Epidermal melanocyte (primary cell): ENCODE data around the gene IZUMO4.

ENCODE experiments used
- DNase-seq: peaks from one replicate; pipeline ENCODE4 v3.0.0; 2011; ENCODE audit warnings: low spot score; ENCODE audit not compliant: insufficient read length

The IZUMO4 gene

GRCh38 chr19:2103045-2103707 is 6.5 kb downstream of the IZUMO4 start:
- no peak for DNase-seq

GRCh38 chr19:2108251-2109016 is 11.7 kb downstream of the IZUMO4 start:
- no peak for DNase-seq

- no peak for DNase-seq
These were observed 12.5 kb downstream of the IZUMO4 start for GRCh38 chr19:2109046-2109864.

- no peak for DNase-seq
These were observed 14.1 kb downstream of the IZUMO4 start for GRCh38 chr19:2110822-2111221.

- no peak for DNase-seq
These were observed 14.7 kb downstream of the IZUMO4 start for GRCh38 chr19:2111425-2111824.

GRCh38 chr19:2111886-2112285 is 15.2 kb downstream of the IZUMO4 start:
- DNase-seq: no peak

GRCh38 chr19:2112516-2113320 is 16.0 kb downstream of the IZUMO4 start:
- DNase-seq: no peak

GRCh38 chr19:2113439-2114211 is 16.9 kb downstream of the IZUMO4 start:
- no peak for DNase-seq

- no peak for DNase-seq
These were observed 17.5 kb downstream of the IZUMO4 start for GRCh38 chr19:2114218-2114617.

- no peak for DNase-seq
These were observed 18.1 kb downstream of the IZUMO4 start for GRCh38 chr19:2114821-2115220.

GRCh38 chr19:2115324-2115723 is 18.6 kb downstream of the IZUMO4 start:
- DNase-seq: no peak

GRCh38 chr19:2115911-2116426 is 19.3 kb downstream of the IZUMO4 start:
- DNase-seq: no peak

GRCh38 chr19:2116507-2116906 is 19.8 kb downstream of the IZUMO4 start:
- no peak for DNase-seq

- no peak for DNase-seq
These were observed 20.7 kb downstream of the IZUMO4 start for GRCh38 chr19:2117215-2117960.

GRCh38 chr19:2118438-2118837 is 21.7 kb downstream of the IZUMO4 start:
- DNase-seq: no peak

- no peak for DNase-seq
These were observed 23.4 kb downstream of the IZUMO4 start for GRCh38 chr19:2119921-2120785.

GRCh38 chr19:2120821-2121220 is 24.1 kb downstream of the IZUMO4 start:
- no peak for DNase-seq

- DNase-seq: no peak
These were observed 24.8 kb downstream of the IZUMO4 start for GRCh38 chr19:2121416-2122051.
